ENCODE measurements around the gene BRD3. TPM values are rescaled to one million over a fixed set of nuclear protein-coding genes. Genes with fewer than 3 reads are reported as not detected.

Gene BRD3
- total RNA-seq: 10 to 100 TPM; 14.0 to 37.3 (median 29.3) TPM
- 10 to 100 TPM; 10.3 to 10.9 TPM for polyA plus RNA-seq
- long read RNA-seq, donor 1, full-length matches to known transcripts: 1 of 29 reads
- long read RNA-seq, donor 1, partial matches to known transcripts: 17 of 29 reads
- long read RNA-seq, donor 1, other reads (novel, unspliced or antisense): 11 of 29 reads
- long read RNA-seq, donor 2, full-length matches to known transcripts: 6 of 70 reads
- long read RNA-seq, donor 2, partial matches to known transcripts: 49 of 70 reads
- long read RNA-seq, donor 2, other reads (novel, unspliced or antisense): 15 of 70 reads
- long read RNA-seq, donor 3, partial matches to known transcripts: 18 of 42 reads
- long read RNA-seq, donor 3, other reads (novel, unspliced or antisense): 24 of 42 reads

- intact Hi-C loops (cut with DNase I): loop anchor here in 8 of 10 donors (1.0 to 10.0 kb wide), 10 partner anchors 41 to 259 kb away; partner anchors contain the start of genes BRD3OS (in 7 of the 8), WDR5 (in 2 of the 8), RNU6ATAC (in 1 of the 8) and RXRA (in 1 of the 8)
- peak; percentile 87 to 93 (median 89) for DNase-seq
- Histone ChIP-seq H3K27me3 (peaks cover 0 to 2% (median 0%) of the 10 kb centered on the region in 9 donors), H3K27ac (peak within 1 kb of the TSS; percentile 95 to 100 (median 98)), H3K4me1 (peaks cover 0 to 45% (median 32%) of the 10 kb centered on the region in 12 donors), H3K9me3 (no peaks in the 10 kb centered on the region), H3K36me3 (no peaks in the 10 kb centered on the region), H3K4me3 (peak within 1 kb of the TSS; percentile 64 to 100 (median 90))
- WGBS, 4 donors: 1% methylated on average over 47 to 131 of the region's 131 CpGs; no CpG with 5 or more reads in 1 of the 4 donors
- ATAC-seq: peak; percentile 84 to 93 (median 90)
- peak; percentile 10 to 75 for TF ChIP-seq POLR2A (IDR thresholded peaks at IDR 0.05)
- no peak for TF ChIP-seq CTCF (IDR thresholded peaks at IDR 0.05)
Observed at GRCh38 chr9:134067904-134068743, at the start of gene BRD3. TSS of gene BRD3 (minus strand) at chr9:134068026. CDS start at chr9:134053477, 14,549 bp downstream.

- no peak for DNase-seq
- intact Hi-C loops (cut with DNase I): no loop called here
- Histone ChIP-seq H3K4me1 (no peaks in the 10 kb centered on the region), H3K4me3 (no peak overlapping the region), H3K36me3 (no peaks in the 10 kb centered on the region), H3K27ac (no peak overlapping the region), H3K9me3 (no peaks in the 10 kb centered on the region), H3K27me3 (no peaks in the 10 kb centered on the region)
- ATAC-seq: no peak
- TF ChIP-seq POLR2A (IDR thresholded peaks at IDR 0.05) (no peak), CTCF (IDR thresholded peaks at IDR 0.05) (no peak)
- WGBS, 4 donors: 84 to 92% (median 88%) methylated on average over 6 of the region's 6 CpGs
Observed at GRCh38 chr9:134112561-134112960, 44.7 kb upstream of the BRD3 start.

GRCh38 chr9:134111064-134111463 lies 43.2 kb upstream of the BRD3 start:
- intact Hi-C loops (cut with DNase I): no loop called here

More at GRCh38 chr9:134111064-134111463, 43.2 kb upstream of the BRD3 start:
- no peak overlapping the region for H3K27ac ChIP-seq
- H3K27me3 ChIP-seq: peaks cover 0 to 6% (median 0%) of the 10 kb centered on the region in 9 donors
- WGBS, 4 donors: 81 to 91% (median 85%) methylated on average over 9 of the region's 9 CpGs
- no peak overlapping the region for H3K4me3 ChIP-seq
- no peaks in the 10 kb centered on the region for H3K36me3 ChIP-seq
- TF ChIP-seq POLR2A (IDR thresholded peaks at IDR 0.05) (no peak), CTCF (IDR thresholded peaks at IDR 0.05) (no peak)
- H3K4me1 ChIP-seq: no peaks in the 10 kb centered on the region
- DNase-seq (no peak), ATAC-seq (no peak)
- no peaks in the 10 kb centered on the region for H3K9me3 ChIP-seq

All from heart left ventricle (tissue), 16 donors.